H9 (cell line): ENCODE measurements around the gene LRRC10. TPM values are rescaled to one million over a fixed set of nuclear protein-coding genes. Genes with fewer than 3 reads are reported as not detected.
A peak's percentile ranks its signal among the peaks of the same experiment; 100 is the strongest.

Source experiments
- DNase-seq: peaks from one replicate; pipeline ENCODE4 v3.0.0-alpha.2; 2017
- H2AFZ ChIP-seq: one replicate; pipeline ENCODE4 v1.6.1; 2013; ENCODE audit warnings: mild to moderate bottlenecking, low read length, control low read depth, moderate library complexity
- H2AK5ac ChIP-seq: 2 replicates; pipeline ENCODE4 v1.6.1; 2013; ENCODE audit warnings: low read length, control low read depth, mixed read lengths; ENCODE audit not compliant: insufficient read length
- H2BK120ac ChIP-seq: one replicate; pipeline ENCODE4 v1.6.1; 2013; ENCODE audit warnings: low read depth, mild to moderate bottlenecking, low read length, control low read depth, inconsistent platforms; ENCODE audit not compliant: poor library complexity, severe bottlenecking
- H2BK12ac ChIP-seq: 2 replicates; pipeline ENCODE4 v1.6.1; 2013; ENCODE audit warnings: low read length, control low read depth, mixed read lengths, low read depth; ENCODE audit not compliant: insufficient read length
- H2BK15ac ChIP-seq: 2 replicates; pipeline ENCODE4 v1.6.1; 2013; ENCODE audit warnings: low read depth, low read length, control low read depth
- H2BK20ac ChIP-seq: one replicate; pipeline ENCODE4 v1.6.1; 2013; ENCODE audit warnings: low read depth, mild to moderate bottlenecking, low read length, control low read depth, inconsistent platforms; ENCODE audit not compliant: poor library complexity, severe bottlenecking
- H2BK5ac ChIP-seq: 2 replicates; pipeline ENCODE4 v1.6.1; 2013; ENCODE audit warnings: low read length, control low read depth, mixed read lengths; ENCODE audit not compliant: insufficient read length
- H3K14ac ChIP-seq: 2 replicates; pipeline ENCODE4 v1.6.1; 2013; ENCODE audit warnings: low read length, control low read depth; ENCODE audit not compliant: insufficient read depth
- H3K18ac ChIP-seq: 2 replicates; pipeline ENCODE4 v1.6.1; 2013; ENCODE audit warnings: low read depth, mild to moderate bottlenecking, mixed read lengths, low read length, control low read depth; ENCODE audit not compliant: insufficient read length
- H3K23ac ChIP-seq: 2 replicates; pipeline ENCODE4 v1.6.1; 2013; ENCODE audit warnings: low read length, control low read depth, mixed read lengths, low read depth; ENCODE audit not compliant: insufficient read length
- H3K23me2 ChIP-seq: 2 replicates; pipeline ENCODE4 v1.6.1; 2013; ENCODE audit warnings: low read depth, mild to moderate bottlenecking, mixed read lengths, low read length, control low read depth; ENCODE audit not compliant: insufficient read length, poor library complexity, severe bottlenecking
- H3K27ac ChIP-seq: 2 replicates; pipeline ENCODE4 v1.5.1; 2013; ENCODE audit warnings: low read length, control low read depth, mixed read lengths, low read depth; ENCODE audit not compliant: insufficient read length
- H3K27me3 ChIP-seq: 2 replicates; pipeline ENCODE4 v1.6.1; 2013; ENCODE audit warnings: low read length, control low read depth, inconsistent platforms; ENCODE audit not compliant: insufficient read depth
- H3K4ac ChIP-seq: 2 replicates; pipeline ENCODE4 v1.6.1; 2013; ENCODE audit warnings: low read depth, mild to moderate bottlenecking, control low read depth, inconsistent platforms, low read length, moderate library complexity
- H3K4me1 ChIP-seq: 2 replicates; pipeline ENCODE4 v1.6.1; 2013; ENCODE audit warnings: low read length, control low read depth, inconsistent platforms; ENCODE audit not compliant: insufficient read depth
- H3K4me2 ChIP-seq: 2 replicates; pipeline ENCODE4 v1.6.1; 2013; ENCODE audit warnings: low read length, control low read depth, mixed read lengths; ENCODE audit not compliant: insufficient read length, insufficient read depth
- H3K56ac ChIP-seq: 2 replicates; pipeline ENCODE4 v1.6.1; 2013; ENCODE audit warnings: low read depth, mild to moderate bottlenecking, mixed read lengths, low read length, control low read depth; ENCODE audit not compliant: insufficient read length
- H3K79me1 ChIP-seq: 2 replicates; pipeline ENCODE4 v1.6.1; 2013; ENCODE audit warnings: low read depth, mild to moderate bottlenecking, moderate library complexity, low read length, control low read depth, inconsistent platforms; ENCODE audit not compliant: insufficient read depth, poor library complexity, severe bottlenecking
- H3K79me2 ChIP-seq: 2 replicates; pipeline ENCODE4 v1.6.1; 2013; ENCODE audit warnings: low read length, control low read depth, inconsistent platforms; ENCODE audit not compliant: insufficient read depth
- H3K9ac ChIP-seq: 2 replicates; pipeline ENCODE4 v1.6.1; 2013; ENCODE audit warnings: low read length, control low read depth, mixed read lengths; ENCODE audit not compliant: insufficient read length; ENCODE audit errors: extremely low read depth
- H3K9me3 ChIP-seq: one replicate; pipeline ENCODE4 v1.6.1; 2013; ENCODE audit warnings: low read depth, low read length, inconsistent platforms; ENCODE audit not compliant: control insufficient read depth
- H3T11ph ChIP-seq: one replicate; pipeline ENCODE4 v1.6.1; 2013; ENCODE audit warnings: mild to moderate bottlenecking, low read length, control low read depth, inconsistent platforms
- H4K20me1 ChIP-seq: one replicate; pipeline ENCODE4 v1.6.1; 2013; ENCODE audit not compliant: control insufficient read depth, insufficient read length, insufficient read depth
- H4K5ac ChIP-seq: 2 replicates; pipeline ENCODE4 v1.6.1; 2013; ENCODE audit warnings: low read depth, mild to moderate bottlenecking, mixed read lengths, low read length, control low read depth; ENCODE audit not compliant: insufficient read length
- H4K8ac ChIP-seq: replicated peaks from 2 replicates; pipeline ENCODE4 v1.6.1; 2013; ENCODE audit warnings: low read length, control low read depth, mixed read lengths, low read depth; ENCODE audit not compliant: insufficient read length
- H4K91ac ChIP-seq: 2 replicates; pipeline ENCODE4 v1.6.1; 2013; ENCODE audit warnings: low read depth, mild to moderate bottlenecking, moderate library complexity, mixed read lengths, low read length, control low read depth; ENCODE audit not compliant: insufficient read length
- H3K27ac Mint-ChIP-seq, 3 experiments: 2 replicates in 2 of 3; 3 replicates in 1 of 3; pipeline ENCODE4 v1.8.0; 2020 to 2021; ENCODE audit warnings: mixed read lengths in 3 of 3, mild to moderate bottlenecking in 1 of 3, moderate library complexity in 1 of 3
- H3K27me3 Mint-ChIP-seq: 2 replicates; pipeline ENCODE4 v1.8.0; 2021; ENCODE audit warnings: low read depth, mild to moderate bottlenecking, moderate library complexity, mixed read lengths
- H3K36me3 Mint-ChIP-seq, 3 experiments: 2 replicates in 2 of 3; 3 replicates in 1 of 3; pipeline ENCODE4 v1.8.0; 2020 to 2021; ENCODE audit warnings: low read depth in 3 of 3, mixed read lengths in 3 of 3; ENCODE audit not compliant: insufficient read depth in 1 of 3
- H3K4me1 Mint-ChIP-seq, 2 experiments: 2 replicates each; pipeline ENCODE4 v1.8.0; 2020; ENCODE audit warnings: mixed read lengths in 2 of 2
- H3K4me3 Mint-ChIP-seq, 2 experiments: 2 replicates in 1 of 2; 3 replicates in 1 of 2; pipeline ENCODE4 v1.8.0; 2020 to 2021; ENCODE audit warnings: mild to moderate bottlenecking in 2 of 2, mixed read lengths in 2 of 2, moderate library complexity in 1 of 2
- H3K9me3 Mint-ChIP-seq, 2 experiments: 2 replicates in 1 of 2; 3 replicates in 1 of 2; pipeline ENCODE4 v1.8.0; 2020; ENCODE audit warnings: mild to moderate bottlenecking in 2 of 2, mixed read lengths in 2 of 2, moderate library complexity in 1 of 2
- CTCF ChIP-seq: fragments of 200-600 bp; sonication (generic); conservative IDR thresholded peaks from 3 replicates; pipeline ENCODE4 v1.8.0; 2021; ENCODE audit warnings: antibody characterized with exemption, mild to moderate bottlenecking
- WGBS: extraction: QIAGEN DNeasy Blood & Tissue Kit; methylation state at CpG from one replicate; pipeline ENCODE4 v1.1.7; 2013; ENCODE audit warnings: missing lambda C conversion rate, low lambda C conversion rate, mixed read lengths; ENCODE audit not compliant: insufficient read length; ENCODE audit errors: extremely low coverage; 5-methylcytosine and 5-hydroxymethylcytosine counted together
- total RNA-seq: library from RNA; stranded (reverse); gene quantifications from 2 replicates; pipeline ENCODE4 v1.2.1, GENCODE V29; 2021

Gene LRRC10
- total RNA-seq, 1 experiment from 2014 or later, result not detected

- no peaks in the 10 kb centered on the region for H4K20me1 ChIP-seq
- WGBS, result no CpG with 5 or more reads among the region's 1 CpG
- no peaks in the 10 kb centered on the region for H3K79me2 ChIP-seq
- no peak overlapping the region for H2BK12ac ChIP-seq
- H3K14ac ChIP-seq, result no peak overlapping the region
- H3K4me3 Mint-ChIP-seq, result no peak overlapping the region
- no peak overlapping the region for H4K5ac ChIP-seq
- no peaks in the 10 kb centered on the region for H3K4me1 ChIP-seq
- H3K27ac ChIP-seq, result no peak overlapping the region
- no peak overlapping the region for H3T11ph ChIP-seq
- no peak overlapping the region for H2BK15ac ChIP-seq
- H2BK20ac ChIP-seq, result no peak overlapping the region
- no peak overlapping the region for H2BK120ac ChIP-seq
- H3K4me1 Mint-ChIP-seq, result peaks cover 11 to 13% of the 10 kb centered on the region in 2 experiments
- no peak overlapping the region for H2AK5ac ChIP-seq
- no peak overlapping the region for H4K91ac ChIP-seq
- H3K9me3 Mint-ChIP-seq, result no peaks in the 10 kb centered on the region
- TF ChIP-seq CTCF, result no peak
- H3K27ac Mint-ChIP-seq, result peak overlapping the region in 1 of 3 experiments; percentile 1; a peak in 2 of 7 replicates
- H3K23ac ChIP-seq, result no peak overlapping the region
- H2BK5ac ChIP-seq, result no peak overlapping the region
- no peak overlapping the region for H2AFZ ChIP-seq
- no peaks in the 10 kb centered on the region for H3K79me1 ChIP-seq
- H3K9ac ChIP-seq, result no peak overlapping the region
- no peak for DNase-seq
- H3K23me2 ChIP-seq, result no peaks in the 10 kb centered on the region
- H4K8ac ChIP-seq, result no peak overlapping the region
- no peaks in the 10 kb centered on the region for H3K27me3 Mint-ChIP-seq
- no peak overlapping the region for H3K4me2 ChIP-seq
- no peak overlapping the region for H3K4ac ChIP-seq
- H3K18ac ChIP-seq, result no peak overlapping the region
- H3K36me3 Mint-ChIP-seq, result peaks cover 2 to 6% (median 6%) of the 10 kb centered on the region in 3 experiments; a peak in 2 of 7 replicates
- H3K9me3 ChIP-seq, result no peaks in the 10 kb centered on the region
- H3K56ac ChIP-seq, result no peak overlapping the region
- no peaks in the 10 kb centered on the region for H3K27me3 ChIP-seq
Measured at GRCh38 chr12:69580074-69580473, 30.6 kb downstream of the LRRC10 start.
